ENCODE results near the gene TJP3.

The TJP3 gene

GRCh38 chr19:3725640-3726310 lies 17.6 kb downstream of the TJP3 start:
- TF ChIP-seq CTCF (IDR thresholded peaks at IDR 0.05; ENCODE audit: poor library complexity, severe bottlenecking), result no peak
- Histone ChIP-seq H3K27me3 (ENCODE audit: insufficient read depth, poor library complexity, severe bottlenecking) (peaks cover 15% of the 10 kb centered on the region), H3K36me3 (ENCODE audit: low read depth) (no peaks in the 10 kb centered on the region), H3K27ac (ENCODE audit: poor library complexity, severe bottlenecking) (no peak overlapping the region), H3K4me1 (ENCODE audit: insufficient read depth, poor library complexity, severe bottlenecking) (no peaks in the 10 kb centered on the region), H3K4me3 (ENCODE audit: severe bottlenecking) (no peak overlapping the region), H3K9me3 (ENCODE audit: severe bottlenecking) (no peaks in the 10 kb centered on the region)
- DNase-seq (ENCODE audit: low spot score) (no peak), ATAC-seq (ENCODE audit: low read depth) (peak; percentile 22; the same call in 1 of the 3 replicates)

GRCh38 chr19:3730457-3730958 lies 22.3 kb downstream of the TJP3 start:
- H3K4me3 ChIP-seq (ENCODE audit: severe bottlenecking), result no peak overlapping the region
- H3K4me1 ChIP-seq (ENCODE audit: insufficient read depth, poor library complexity, severe bottlenecking), result no peaks in the 10 kb centered on the region
- H3K9me3 ChIP-seq (ENCODE audit: severe bottlenecking), result no peaks in the 10 kb centered on the region
- no peak overlapping the region for H3K27ac ChIP-seq (ENCODE audit: poor library complexity, severe bottlenecking)
- H3K36me3 ChIP-seq (ENCODE audit: low read depth), result no peaks in the 10 kb centered on the region
- no peak for TF ChIP-seq CTCF (IDR thresholded peaks at IDR 0.05; ENCODE audit: poor library complexity, severe bottlenecking)
- ATAC-seq (ENCODE audit: low read depth) (no peak), DNase-seq (ENCODE audit: low spot score) (no peak)
- no peaks in the 10 kb centered on the region for H3K27me3 ChIP-seq (ENCODE audit: insufficient read depth, poor library complexity, severe bottlenecking)

- H3K27me3 ChIP-seq (ENCODE audit: insufficient read depth, poor library complexity, severe bottlenecking), result no peaks in the 10 kb centered on the region
- H3K36me3 ChIP-seq (ENCODE audit: low read depth), result no peaks in the 10 kb centered on the region
- H3K4me1 ChIP-seq (ENCODE audit: insufficient read depth, poor library complexity, severe bottlenecking), result no peaks in the 10 kb centered on the region
- TF ChIP-seq CTCF (IDR thresholded peaks at IDR 0.05; ENCODE audit: poor library complexity, severe bottlenecking), result no peak
- DNase-seq (ENCODE audit: low spot score) (no peak), ATAC-seq (ENCODE audit: low read depth) (no peak)
- H3K4me3 ChIP-seq (ENCODE audit: severe bottlenecking), result no peak overlapping the region
- H3K9me3 ChIP-seq (ENCODE audit: severe bottlenecking), result no peaks in the 10 kb centered on the region
- H3K27ac ChIP-seq (ENCODE audit: poor library complexity, severe bottlenecking), result no peak overlapping the region
Observed at GRCh38 chr19:3732108-3732507, 23.9 kb downstream of the TJP3 start.

- no peak overlapping the region for H3K4me3 ChIP-seq (ENCODE audit: severe bottlenecking)
- no peaks in the 10 kb centered on the region for H3K9me3 ChIP-seq (ENCODE audit: severe bottlenecking)
- H3K36me3 ChIP-seq (ENCODE audit: low read depth), result no peaks in the 10 kb centered on the region
- no peaks in the 10 kb centered on the region for H3K4me1 ChIP-seq (ENCODE audit: insufficient read depth, poor library complexity, severe bottlenecking)
- DNase-seq (ENCODE audit: low spot score), result no peak
- H3K27me3 ChIP-seq (ENCODE audit: insufficient read depth, poor library complexity, severe bottlenecking), result no peaks in the 10 kb centered on the region
- TF ChIP-seq CTCF (IDR thresholded peaks at IDR 0.05; ENCODE audit: poor library complexity, severe bottlenecking), result no peak
- no peak overlapping the region for H3K27ac ChIP-seq (ENCODE audit: poor library complexity, severe bottlenecking)
- ATAC-seq (ENCODE audit: low read depth), result no peak
Observed at GRCh38 chr19:3733549-3734309, 25.5 kb downstream of the TJP3 start.

- Histone ChIP-seq H3K27ac (ENCODE audit: poor library complexity, severe bottlenecking) (no peak overlapping the region), H3K36me3 (ENCODE audit: low read depth) (no peaks in the 10 kb centered on the region), H3K4me3 (ENCODE audit: severe bottlenecking) (no peak overlapping the region), H3K27me3 (ENCODE audit: insufficient read depth, poor library complexity, severe bottlenecking) (no peaks in the 10 kb centered on the region), H3K4me1 (ENCODE audit: insufficient read depth, poor library complexity, severe bottlenecking) (no peaks in the 10 kb centered on the region), H3K9me3 (ENCODE audit: severe bottlenecking) (no peaks in the 10 kb centered on the region)
- ATAC-seq (ENCODE audit: low read depth) (no peak), DNase-seq (ENCODE audit: low spot score) (no peak)
- no peak for TF ChIP-seq CTCF (IDR thresholded peaks at IDR 0.05; ENCODE audit: poor library complexity, severe bottlenecking)
Observed at GRCh38 chr19:3734310-3734600, 26.1 kb downstream of the TJP3 start.
